ENCODE data around the gene LKAAEAR1. TPM values are rescaled to one million over a fixed set of nuclear protein-coding genes. Genes with fewer than 3 reads are reported as not detected.

Gene LKAAEAR1
- total RNA-seq, 2 donors from 2014 or later: not detected

- Histone ChIP-seq H3K27me3 (peaks cover 0 to 7% of the 10 kb centered on the region in 2 donors), H3K4me3 (no peak overlapping the region), H3K27ac (no peak overlapping the region), H3K36me3 (no peaks in the 10 kb centered on the region), H3K9me3 (no peaks in the 10 kb centered on the region), H3K4me1 (peaks cover 0 to 64% of the 10 kb centered on the region in 2 donors)
- no peak for DNase-seq (ENCODE audit: low spot score)
- no peak for TF ChIP-seq CTCF (IDR thresholded peaks at IDR 0.05)
Measured at GRCh38 chr20:64081624-64081964, 2.6 kb downstream of the LKAAEAR1 start.

DNA sequence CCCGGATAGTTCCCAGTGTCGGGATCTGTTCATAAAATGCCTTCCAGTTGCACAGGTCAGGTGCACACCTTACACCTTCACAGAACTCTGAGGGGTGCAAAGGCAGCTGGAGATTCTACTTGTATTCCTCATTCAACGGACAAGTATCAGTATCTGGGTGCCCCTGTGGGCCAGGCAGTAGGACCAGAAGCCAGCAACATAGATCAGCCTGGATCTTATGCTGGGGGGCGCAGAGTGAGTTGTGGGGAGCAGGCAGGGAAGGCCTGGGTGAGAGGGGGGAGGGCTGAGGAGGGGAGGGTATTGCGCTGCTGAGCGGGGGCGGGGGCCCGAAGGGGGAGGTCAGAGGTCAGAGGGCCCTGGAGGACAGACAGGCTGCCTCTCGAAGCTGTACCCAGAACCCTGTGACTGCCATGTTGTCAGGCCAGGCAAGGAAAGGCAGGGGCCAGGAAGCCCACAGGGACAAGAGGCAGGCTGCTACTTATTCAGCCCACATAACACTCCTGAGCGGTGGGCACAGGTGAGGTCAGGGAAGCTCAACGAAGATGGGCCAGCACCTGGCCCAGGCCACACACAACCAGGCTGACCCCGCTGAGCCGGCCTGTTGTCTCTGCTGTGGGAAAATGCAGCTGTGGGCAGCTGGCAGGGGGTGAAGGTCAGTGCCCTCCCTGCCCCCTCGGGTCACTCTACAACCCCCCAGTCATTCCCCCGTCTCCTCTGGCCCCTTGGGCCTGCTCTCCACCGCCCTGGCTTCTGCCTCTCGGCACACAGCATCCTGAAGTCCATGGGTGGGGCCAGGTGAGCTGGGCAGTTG lies 3.2 kb downstream of the LKAAEAR1 start:
- H3K27ac ChIP-seq: peak overlapping the region; percentile 81 to 85
- H3K4me1 ChIP-seq: peaks cover 0 to 64% of the 10 kb centered on the region in 2 donors
- H3K4me3 ChIP-seq: peak overlapping the region in 1 of 2 donors; percentile 72

GRCh38 chr20:64080013-64080812 lies 4.0 kb downstream of the LKAAEAR1 start, which contains the start of gene OPRL1:
OPRL1 (plus strand) TSS chr20:64080082; CDS start chr20:64092721, 12,639 bp downstream.
- peak; percentile 70 for DNase-seq (ENCODE audit: low spot score)
- peaks cover 0 to 7% of the 10 kb centered on the region in 2 donors for H3K27me3 ChIP-seq
- peak within 1 kb of the TSS; percentile 72 to 84 for H3K4me3 ChIP-seq
- peak within 1 kb of the TSS; percentile 81 to 88 for H3K27ac ChIP-seq
- H3K36me3 ChIP-seq: no peaks in the 10 kb centered on the region
- peaks cover 0 to 64% of the 10 kb centered on the region in 2 donors for H3K4me1 ChIP-seq
- TF ChIP-seq CTCF (IDR thresholded peaks at IDR 0.05): no peak
- no peaks in the 10 kb centered on the region for H3K9me3 ChIP-seq

More for the DNA sequence above, 3.2 kb downstream of the LKAAEAR1 start:
- H3K27me3 ChIP-seq: peaks cover 0 to 7% of the 10 kb centered on the region in 2 donors
- no peak for DNase-seq (ENCODE audit: low spot score)
- no peaks in the 10 kb centered on the region for H3K36me3 ChIP-seq
- H3K9me3 ChIP-seq: no peaks in the 10 kb centered on the region
- no peak for TF ChIP-seq CTCF (IDR thresholded peaks at IDR 0.05)

- Histone ChIP-seq H3K4me3 (peak within 1 kb of the TSS; percentile 72 to 84), H3K36me3 (no peaks in the 10 kb centered on the region), H3K9me3 (no peaks in the 10 kb centered on the region), H3K27ac (peak within 1 kb of the TSS; percentile 81 to 88), H3K27me3 (no peaks in the 10 kb centered on the region), H3K4me1 (peaks cover 0 to 61% of the 10 kb centered on the region in 2 donors)
- TF ChIP-seq CTCF (IDR thresholded peaks at IDR 0.05): no peak
- no peak for DNase-seq (ENCODE audit: low spot score)
Measured at GRCh38 chr20:64079273-64080012, 4.8 kb downstream of the LKAAEAR1 start, which contains the start of gene RGS19. RGS19 (minus strand) TSS chr20:64079518; CDS start chr20:64076886, 2,632 bp downstream.

- no peaks in the 10 kb centered on the region for H3K9me3 ChIP-seq
- peak overlapping the region; percentile 79 to 88 for H3K27ac ChIP-seq
- no peaks in the 10 kb centered on the region for H3K27me3 ChIP-seq
- peak overlapping the region; percentile 72 to 84 for H3K4me3 ChIP-seq
- TF ChIP-seq CTCF (IDR thresholded peaks at IDR 0.05): no peak
- peaks cover 0 to 56% of the 10 kb centered on the region in 2 donors for H3K4me1 ChIP-seq
- no peak for DNase-seq (ENCODE audit: low spot score)
- peaks cover 3% of the 10 kb centered on the region for H3K36me3 ChIP-seq
Measured at GRCh38 chr20:64078934-64079272, 5.3 kb downstream of the LKAAEAR1 start.
